ENCODE results near the gene STARD10.

DNA sequence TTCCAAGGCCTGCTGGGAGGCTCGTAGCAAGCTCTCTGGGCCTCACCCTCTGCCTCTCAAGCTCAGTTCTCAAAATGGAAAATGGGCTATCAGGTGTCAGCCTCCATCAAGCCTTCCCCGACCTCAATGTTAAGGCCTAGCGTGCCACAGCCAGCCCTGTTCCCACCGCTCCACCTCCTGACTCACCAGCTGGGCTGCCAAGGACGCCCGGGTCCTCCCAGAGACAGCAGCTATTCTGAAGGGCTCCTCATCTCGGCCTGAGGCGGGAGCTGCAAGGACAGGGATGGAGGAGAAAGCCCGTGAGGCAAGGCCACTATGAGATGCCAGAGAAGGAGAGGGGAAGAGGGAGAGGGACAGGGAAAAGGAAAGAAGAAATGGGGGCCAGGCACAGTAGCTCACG is 61.5 kb downstream of the STARD10 start:
- TF ChIP-seq EZH2phosphoT487 (IDR thresholded peaks at IDR 0.05; ENCODE audit: borderline replicate concordance): no peak
- TF ChIP-seq, protein P1, sequence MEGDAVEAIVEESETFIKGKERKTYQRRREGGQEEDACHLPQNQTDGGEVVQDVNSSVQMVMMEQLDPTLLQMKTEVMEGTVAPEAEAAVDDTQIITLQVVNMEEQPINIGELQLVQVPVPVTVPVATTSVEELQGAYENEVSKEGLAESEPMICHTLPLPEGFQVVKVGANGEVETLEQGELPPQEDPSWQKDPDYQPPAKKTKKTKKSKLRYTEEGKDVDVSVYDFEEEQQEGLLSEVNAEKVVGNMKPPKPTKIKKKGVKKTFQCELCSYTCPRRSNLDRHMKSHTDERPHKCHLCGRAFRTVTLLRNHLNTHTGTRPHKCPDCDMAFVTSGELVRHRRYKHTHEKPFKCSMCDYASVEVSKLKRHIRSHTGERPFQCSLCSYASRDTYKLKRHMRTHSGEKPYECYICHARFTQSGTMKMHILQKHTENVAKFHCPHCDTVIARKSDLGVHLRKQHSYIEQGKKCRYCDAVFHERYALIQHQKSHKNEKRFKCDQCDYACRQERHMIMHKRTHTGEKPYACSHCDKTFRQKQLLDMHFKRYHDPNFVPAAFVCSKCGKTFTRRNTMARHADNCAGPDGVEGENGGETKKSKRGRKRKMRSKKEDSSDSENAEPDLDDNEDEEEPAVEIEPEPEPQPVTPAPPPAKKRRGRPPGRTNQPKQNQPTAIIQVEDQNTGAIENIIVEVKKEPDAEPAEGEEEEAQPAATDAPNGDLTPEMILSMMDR (IDR thresholded peaks at IDR 0.05 in 2 of 3, conservative IDR thresholded peaks at IDR 0.05 in 1 of 3; ENCODE audit: borderline replicate concordance in 1 of 3, insufficient read depth in 1 of 3, low read depth in 2 of 3, low read length in 2 of 3): no peak
- TF ChIP-seq JUND (IDR thresholded peaks at IDR 0.05): no peak

Data from HCT116 (cell line).